ENCODE measurements around the gene PPIL4.

PPIL4 gene

DNA sequence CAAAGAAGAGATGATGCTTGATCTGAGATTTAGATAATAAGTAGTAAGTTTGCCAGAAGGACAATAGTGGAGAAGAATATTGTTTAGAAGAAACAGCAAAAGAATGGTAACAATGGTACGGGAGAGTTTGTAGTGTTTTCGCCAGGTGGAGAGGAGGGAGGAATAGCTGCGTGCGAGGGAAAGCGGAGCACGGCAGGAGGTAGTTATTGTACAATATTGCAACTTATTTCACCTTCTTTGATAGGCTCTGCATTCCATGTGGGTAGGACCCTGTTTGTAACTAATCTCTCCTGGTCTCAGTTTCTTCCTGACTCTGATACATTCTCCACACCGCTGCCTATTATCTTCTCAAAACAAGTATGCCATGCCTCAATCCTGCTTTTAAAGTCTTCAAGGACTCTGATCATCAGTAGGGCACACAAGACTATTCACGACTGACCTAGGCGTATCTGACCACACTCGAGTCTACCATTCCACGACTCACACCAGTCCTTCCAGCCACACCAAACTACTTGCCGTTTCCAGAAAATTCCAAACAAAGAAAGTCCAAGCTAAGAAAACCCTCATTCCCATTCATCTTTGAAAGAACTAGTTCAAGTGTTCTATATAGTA lies 1.1 kb downstream of the PPIL4 start:
- in situ Hi-C loops (cut with MboI; ENCODE audit: low pct_unique_long_range_greater_than_20kb, low sequenced_read_pairs, unreplicated experiment): no loop called here
- no peak for DNase-seq (ENCODE audit: low spot score)
- TF ChIP-seq, protein P1, sequence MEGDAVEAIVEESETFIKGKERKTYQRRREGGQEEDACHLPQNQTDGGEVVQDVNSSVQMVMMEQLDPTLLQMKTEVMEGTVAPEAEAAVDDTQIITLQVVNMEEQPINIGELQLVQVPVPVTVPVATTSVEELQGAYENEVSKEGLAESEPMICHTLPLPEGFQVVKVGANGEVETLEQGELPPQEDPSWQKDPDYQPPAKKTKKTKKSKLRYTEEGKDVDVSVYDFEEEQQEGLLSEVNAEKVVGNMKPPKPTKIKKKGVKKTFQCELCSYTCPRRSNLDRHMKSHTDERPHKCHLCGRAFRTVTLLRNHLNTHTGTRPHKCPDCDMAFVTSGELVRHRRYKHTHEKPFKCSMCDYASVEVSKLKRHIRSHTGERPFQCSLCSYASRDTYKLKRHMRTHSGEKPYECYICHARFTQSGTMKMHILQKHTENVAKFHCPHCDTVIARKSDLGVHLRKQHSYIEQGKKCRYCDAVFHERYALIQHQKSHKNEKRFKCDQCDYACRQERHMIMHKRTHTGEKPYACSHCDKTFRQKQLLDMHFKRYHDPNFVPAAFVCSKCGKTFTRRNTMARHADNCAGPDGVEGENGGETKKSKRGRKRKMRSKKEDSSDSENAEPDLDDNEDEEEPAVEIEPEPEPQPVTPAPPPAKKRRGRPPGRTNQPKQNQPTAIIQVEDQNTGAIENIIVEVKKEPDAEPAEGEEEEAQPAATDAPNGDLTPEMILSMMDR (IDR thresholded peaks at IDR 0.05; ENCODE audit: extremely low read depth, insufficient read depth, missing control alignments): no peak

DNA sequence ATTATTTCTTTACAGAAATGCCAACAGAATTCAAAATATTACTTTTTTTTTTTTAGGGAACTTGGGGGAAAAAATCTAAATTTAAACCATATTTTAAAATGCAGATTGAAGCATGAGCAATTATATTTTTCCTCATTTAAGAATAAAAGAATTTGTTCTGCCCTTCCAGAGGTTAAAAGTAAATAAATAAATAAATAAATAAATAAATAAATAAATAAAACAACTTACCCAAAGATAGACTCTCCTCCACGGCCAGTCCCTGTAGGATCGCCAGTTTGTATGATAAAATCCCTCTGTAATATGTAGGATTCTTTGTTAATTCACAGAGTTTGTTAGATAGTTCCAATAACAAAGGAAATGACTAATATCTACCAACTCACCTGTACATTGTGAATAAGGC lies 4.7 kb downstream of the PPIL4 start:
- in situ Hi-C loops (cut with MboI; ENCODE audit: low pct_unique_long_range_greater_than_20kb, low sequenced_read_pairs, unreplicated experiment): no loop called here
- TF ChIP-seq, protein P1 (IDR thresholded peaks at IDR 0.05; ENCODE audit: extremely low read depth, insufficient read depth, missing control alignments): no peak
- DNase-seq (ENCODE audit: low spot score): no peak

DNA sequence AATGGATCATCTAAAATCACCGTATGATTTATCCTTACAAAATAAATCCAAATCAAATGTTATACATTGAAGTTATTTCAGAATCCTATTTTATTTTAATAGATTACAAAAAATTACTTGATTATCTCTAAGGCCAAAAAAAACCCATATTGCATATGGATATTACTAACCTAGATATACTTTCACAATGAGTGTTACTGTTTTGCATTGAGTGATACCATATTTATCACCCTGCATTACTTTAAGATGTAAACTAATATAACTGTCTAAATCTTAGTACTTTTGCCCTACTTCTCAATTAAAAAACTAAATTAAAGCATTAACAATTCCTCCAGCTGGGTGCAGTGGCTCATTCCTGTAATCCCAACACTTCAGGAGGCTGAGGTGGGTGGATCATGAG lies 11.1 kb downstream of the PPIL4 start:
- DNase-seq (ENCODE audit: low spot score): no peak
- TF ChIP-seq, protein P1 (IDR thresholded peaks at IDR 0.05; ENCODE audit: extremely low read depth, insufficient read depth, missing control alignments): no peak
- in situ Hi-C loops (cut with MboI; ENCODE audit: low pct_unique_long_range_greater_than_20kb, low sequenced_read_pairs, unreplicated experiment): no loop called here

DNA sequence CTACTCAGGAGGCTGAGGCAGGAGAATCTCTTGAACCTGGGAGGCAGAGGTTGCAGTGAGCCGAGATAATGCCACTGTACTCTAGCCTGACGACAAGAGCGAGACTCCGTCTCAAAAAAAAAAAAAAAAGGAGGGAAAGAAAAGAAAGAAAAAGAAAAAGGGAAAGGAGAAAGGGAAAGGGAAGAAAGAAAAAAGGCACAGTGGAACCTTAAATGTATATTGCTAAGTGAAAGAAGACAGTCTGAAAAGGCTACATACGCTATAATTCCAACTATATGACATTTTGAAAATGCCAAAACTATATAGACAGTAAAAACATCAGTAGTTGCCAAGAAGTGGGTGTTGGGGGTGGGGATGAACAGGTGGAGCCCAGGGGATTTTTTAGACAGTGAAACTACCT lies 16.2 kb downstream of the PPIL4 start:
- no peak for DNase-seq (ENCODE audit: low spot score)
- in situ Hi-C loops (cut with MboI; ENCODE audit: low pct_unique_long_range_greater_than_20kb, low sequenced_read_pairs, unreplicated experiment): no loop called here
- TF ChIP-seq, protein P1 (IDR thresholded peaks at IDR 0.05; ENCODE audit: extremely low read depth, insufficient read depth, missing control alignments): no peak

DNA sequence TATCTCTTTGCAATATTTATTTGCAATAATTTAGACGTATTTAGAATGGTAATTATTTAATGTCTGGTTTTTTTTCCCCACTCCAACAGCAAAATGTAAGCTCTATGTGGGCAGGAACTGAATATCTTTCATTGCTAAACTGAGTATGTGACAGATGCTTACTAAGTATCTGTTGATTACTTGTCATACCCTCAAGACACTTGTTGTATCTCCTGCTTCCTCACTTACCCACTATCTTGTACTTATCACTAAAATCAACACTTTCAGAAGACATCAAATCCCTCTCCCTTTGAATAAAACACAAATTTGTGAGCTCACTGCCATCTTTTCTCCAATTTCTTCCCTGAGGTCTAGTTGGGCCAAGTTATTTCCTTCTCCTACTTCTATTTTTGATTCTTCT lies 30.3 kb downstream of the PPIL4 start:
- in situ Hi-C loops (cut with MboI; ENCODE audit: low pct_unique_long_range_greater_than_20kb, low sequenced_read_pairs, unreplicated experiment): no loop called here
- TF ChIP-seq, protein P1 (IDR thresholded peaks at IDR 0.05; ENCODE audit: extremely low read depth, insufficient read depth, missing control alignments): no peak

DNA sequence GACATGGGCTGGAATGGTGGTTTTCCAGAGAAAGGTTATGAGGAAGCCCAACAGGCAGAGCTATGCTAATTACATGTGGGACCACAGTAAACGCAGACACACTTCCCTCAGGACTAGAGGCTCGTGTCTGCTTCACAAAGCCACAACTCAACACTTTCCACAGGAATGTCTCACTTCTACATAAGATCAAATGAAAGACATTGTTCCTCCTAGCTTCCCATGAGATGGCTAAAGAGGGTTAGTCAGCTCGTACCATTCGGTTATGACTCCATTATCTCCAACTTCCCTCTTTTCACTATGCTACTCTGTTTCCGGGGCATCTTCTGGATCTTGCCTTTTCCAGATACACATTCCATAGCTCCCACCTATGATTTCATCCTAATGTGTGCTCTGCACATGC lies 31.9 kb downstream of the PPIL4 start:
- no peak for DNase-seq (ENCODE audit: low spot score)
- in situ Hi-C loops (cut with MboI; ENCODE audit: low pct_unique_long_range_greater_than_20kb, low sequenced_read_pairs, unreplicated experiment): no loop called here
- TF ChIP-seq, protein P1 (IDR thresholded peaks at IDR 0.05; ENCODE audit: extremely low read depth, insufficient read depth, missing control alignments): no peak

More for the DNA sequence above, 30.3 kb downstream of the PPIL4 start:
- no peak for DNase-seq (ENCODE audit: low spot score)

Data from GM13977 (cell line).